ENCODE results near the gene CST3. TPM values are rescaled to one million over a fixed set of nuclear protein-coding genes. Genes with fewer than 3 reads are reported as not detected.

The CST3 gene
- total RNA-seq, 1 experiment from 2014 or later: 181 TPM

DNA sequence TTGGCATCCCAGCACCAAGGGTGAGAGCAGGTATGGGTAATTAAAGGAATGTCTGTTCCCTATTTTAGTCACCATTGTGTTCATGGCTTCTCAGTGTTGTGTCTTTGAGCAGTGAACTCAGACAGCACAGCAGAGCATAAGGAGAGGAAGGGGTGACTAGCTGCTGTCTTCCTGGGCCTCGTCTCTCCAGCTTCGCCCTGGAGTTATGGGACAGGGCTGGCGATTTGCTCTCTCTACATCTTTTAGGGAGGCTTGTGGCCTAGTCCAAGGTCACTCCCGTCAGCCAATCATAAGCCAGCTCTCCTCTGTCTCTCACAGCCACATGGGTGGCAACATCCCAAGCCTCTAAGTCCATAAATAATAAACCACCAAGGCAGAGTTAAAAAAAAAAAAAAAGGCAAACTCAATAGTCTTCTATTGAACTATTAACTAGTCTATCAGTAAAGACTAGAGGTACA is 7.3 kb downstream of the CST3 start:
- no peak for DNase-seq (ENCODE audit: low read depth, low spot score)
- CTCF ChIA-PET: no interaction called here

More for the DNA sequence above, 7.3 kb downstream of the CST3 start:
- no peak overlapping the region for H3K27ac ChIP-seq (ENCODE audit: low read depth, low read length)
- no TSS peak for BruUV-seq (replicated peaks)
- ChIA-PET RAD21 (ENCODE audit: low non-redundant PET in 1 of 2, low total read pairs in 2 of 2, uncharacterized antibody in 2 of 2, unreplicated experiment in 2 of 2) (no interaction called here), POLR2A (no interaction called here)
- no peaks in the 10 kb centered on the region for H3K9me2 ChIP-seq (ENCODE audit: insufficient read depth)
- H2AFZ ChIP-seq (ENCODE audit: low read depth, low read length, poor library complexity, severe bottlenecking): no peak overlapping the region
- H3K27me3 ChIP-seq (ENCODE audit: insufficient read depth, low read length): no peaks in the 10 kb centered on the region
- ATAC-seq: no peak
- peaks cover 0 to 8% of the 10 kb centered on the region in 2 experiments; a peak in 1 of 4 replicates for H3K9me3 ChIP-seq (ENCODE audit: control insufficient read depth in 1 of 2, insufficient read depth in 1 of 2, low read depth in 1 of 2, low read length in 2 of 2)
- TF ChIP-seq SRF (IDR thresholded peaks at IDR 0.05; ENCODE audit: low read depth) (no peak), POLR2AphosphoS5 (IDR thresholded peaks at IDR 0.05; ENCODE audit: low read depth, low read length) (no peak), ZNF274 (IDR thresholded peaks at IDR 0.05; ENCODE audit: low read depth, low read length) (no peak), RAD21 (IDR thresholded peaks at IDR 0.05; ENCODE audit: low read depth) (no peak), JUND (IDR thresholded peaks at IDR 0.05) (no peak), TCF7L2 (IDR thresholded peaks at IDR 0.05; ENCODE audit: borderline replicate concordance, extremely low read depth, insufficient read depth, insufficient read length) (no peak)
- TF ChIP-seq, protein P1, sequence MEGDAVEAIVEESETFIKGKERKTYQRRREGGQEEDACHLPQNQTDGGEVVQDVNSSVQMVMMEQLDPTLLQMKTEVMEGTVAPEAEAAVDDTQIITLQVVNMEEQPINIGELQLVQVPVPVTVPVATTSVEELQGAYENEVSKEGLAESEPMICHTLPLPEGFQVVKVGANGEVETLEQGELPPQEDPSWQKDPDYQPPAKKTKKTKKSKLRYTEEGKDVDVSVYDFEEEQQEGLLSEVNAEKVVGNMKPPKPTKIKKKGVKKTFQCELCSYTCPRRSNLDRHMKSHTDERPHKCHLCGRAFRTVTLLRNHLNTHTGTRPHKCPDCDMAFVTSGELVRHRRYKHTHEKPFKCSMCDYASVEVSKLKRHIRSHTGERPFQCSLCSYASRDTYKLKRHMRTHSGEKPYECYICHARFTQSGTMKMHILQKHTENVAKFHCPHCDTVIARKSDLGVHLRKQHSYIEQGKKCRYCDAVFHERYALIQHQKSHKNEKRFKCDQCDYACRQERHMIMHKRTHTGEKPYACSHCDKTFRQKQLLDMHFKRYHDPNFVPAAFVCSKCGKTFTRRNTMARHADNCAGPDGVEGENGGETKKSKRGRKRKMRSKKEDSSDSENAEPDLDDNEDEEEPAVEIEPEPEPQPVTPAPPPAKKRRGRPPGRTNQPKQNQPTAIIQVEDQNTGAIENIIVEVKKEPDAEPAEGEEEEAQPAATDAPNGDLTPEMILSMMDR (IDR thresholded peaks at IDR 0.05 in 2 of 3, conservative IDR thresholded peaks at IDR 0.05 in 1 of 3; ENCODE audit: borderline replicate concordance in 1 of 3, insufficient read depth in 1 of 3, low read depth in 2 of 3, low read length in 2 of 3): no peak
- TF ChIP-seq, protein P2, sequence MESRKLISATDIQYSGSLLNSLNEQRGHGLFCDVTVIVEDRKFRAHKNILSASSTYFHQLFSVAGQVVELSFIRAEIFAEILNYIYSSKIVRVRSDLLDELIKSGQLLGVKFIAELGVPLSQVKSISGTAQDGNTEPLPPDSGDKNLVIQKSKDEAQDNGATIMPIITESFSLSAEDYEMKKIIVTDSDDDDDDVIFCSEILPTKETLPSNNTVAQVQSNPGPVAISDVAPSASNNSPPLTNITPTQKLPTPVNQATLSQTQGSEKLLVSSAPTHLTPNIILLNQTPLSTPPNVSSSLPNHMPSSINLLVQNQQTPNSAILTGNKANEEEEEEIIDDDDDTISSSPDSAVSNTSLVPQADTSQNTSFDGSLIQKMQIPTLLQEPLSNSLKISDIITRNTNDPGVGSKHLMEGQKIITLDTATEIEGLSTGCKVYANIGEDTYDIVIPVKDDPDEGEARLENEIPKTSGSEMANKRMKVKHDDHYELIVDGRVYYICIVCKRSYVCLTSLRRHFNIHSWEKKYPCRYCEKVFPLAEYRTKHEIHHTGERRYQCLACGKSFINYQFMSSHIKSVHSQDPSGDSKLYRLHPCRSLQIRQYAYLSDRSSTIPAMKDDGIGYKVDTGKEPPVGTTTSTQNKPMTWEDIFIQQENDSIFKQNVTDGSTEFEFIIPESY (IDR thresholded peaks at IDR 0.05; ENCODE audit: extremely low read depth, insufficient replicate concordance, low read length): no peak
- H3K79me2 ChIP-seq (ENCODE audit: insufficient read depth, low read length): 0 out of 2 replicates have a peak, but pooled peaks cover 2% of the 10 kb centered on the region
- intact Hi-C loops (cut with micrococcal nuclease): loop anchor here (10.0 kb wide), 1 partner anchor 1564 kb away; the partner anchor contains the start of gene ENTPD6
- no peak overlapping the region for H3K9ac ChIP-seq (ENCODE audit: low read length)
- H3K4me2 ChIP-seq (ENCODE audit: low read length): no peak overlapping the region
- peaks cover 21 to 38% of the 10 kb centered on the region in 2 experiments for H3K4me1 ChIP-seq (ENCODE audit: control insufficient read depth in 1 of 2, insufficient read depth in 2 of 2, low read length in 2 of 2)
- no peaks in the 10 kb centered on the region for H4K20me1 ChIP-seq (ENCODE audit: insufficient read depth)
- peaks cover 5% of the 10 kb centered on the region in 2 experiments; a peak in 2 of 4 replicates for H3K36me3 ChIP-seq (ENCODE audit: control insufficient read depth in 1 of 2, insufficient read depth in 2 of 2, low read length in 2 of 2)
- no peak overlapping the region for H3K4me3 ChIP-seq (replicated peaks in 1 of 2; ENCODE audit: low read depth in 1 of 2, low read length in 2 of 2)

Data from HCT116 (cell line).